GM15510 (cell line): ENCODE measurements around the gene PLB1.

Source experiments
- POLR2A ChIP-seq: IDR thresholded peaks from 3 replicates; pipeline ENCODE4 v1.6.1; 2011; ENCODE audit warnings: borderline replicate concordance; ENCODE audit not compliant: insufficient read length; ENCODE audit errors: extremely low read depth

The PLB1 gene

DNA sequence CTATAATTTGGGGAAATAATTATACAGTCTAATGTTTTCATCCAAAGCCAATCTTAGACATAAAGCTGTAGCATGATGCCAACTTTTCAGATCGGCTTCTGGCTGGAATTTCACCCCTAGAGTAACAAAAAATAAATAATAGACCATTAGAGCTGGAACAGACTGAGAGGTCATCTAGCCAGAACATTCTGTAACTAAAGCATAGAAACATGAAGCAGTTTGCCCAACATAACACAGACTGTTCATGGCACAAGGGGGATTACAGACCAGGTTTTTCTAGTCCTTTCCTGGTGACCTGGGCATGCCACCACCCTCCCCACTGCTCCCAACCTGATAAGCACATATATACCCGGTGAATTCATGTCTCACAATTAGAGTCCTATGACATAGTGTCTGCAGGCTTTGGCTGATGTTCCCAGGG, 139.3 kb downstream of the PLB1 start:
- TF ChIP-seq POLR2A = no peak

DNA sequence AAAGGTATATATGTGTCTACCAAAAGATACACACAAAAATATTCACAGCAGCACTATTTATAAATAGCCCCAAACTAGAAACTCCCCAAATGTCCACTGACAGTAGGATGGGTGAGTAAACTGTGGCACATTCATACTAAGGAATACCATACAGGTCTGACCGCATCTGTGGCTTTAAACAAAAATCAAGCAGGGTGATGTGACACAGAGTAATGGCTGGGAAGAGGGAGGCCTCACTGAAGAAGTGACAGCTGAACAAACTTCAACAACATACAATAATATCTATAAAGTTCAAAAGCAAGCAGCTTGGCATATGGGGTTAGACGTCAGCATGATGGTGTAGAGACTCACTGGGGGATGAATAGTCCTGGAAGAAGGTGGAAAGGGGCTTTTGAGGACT, 140.6 kb downstream of the PLB1 start:
- no peak for TF ChIP-seq POLR2A

DNA sequence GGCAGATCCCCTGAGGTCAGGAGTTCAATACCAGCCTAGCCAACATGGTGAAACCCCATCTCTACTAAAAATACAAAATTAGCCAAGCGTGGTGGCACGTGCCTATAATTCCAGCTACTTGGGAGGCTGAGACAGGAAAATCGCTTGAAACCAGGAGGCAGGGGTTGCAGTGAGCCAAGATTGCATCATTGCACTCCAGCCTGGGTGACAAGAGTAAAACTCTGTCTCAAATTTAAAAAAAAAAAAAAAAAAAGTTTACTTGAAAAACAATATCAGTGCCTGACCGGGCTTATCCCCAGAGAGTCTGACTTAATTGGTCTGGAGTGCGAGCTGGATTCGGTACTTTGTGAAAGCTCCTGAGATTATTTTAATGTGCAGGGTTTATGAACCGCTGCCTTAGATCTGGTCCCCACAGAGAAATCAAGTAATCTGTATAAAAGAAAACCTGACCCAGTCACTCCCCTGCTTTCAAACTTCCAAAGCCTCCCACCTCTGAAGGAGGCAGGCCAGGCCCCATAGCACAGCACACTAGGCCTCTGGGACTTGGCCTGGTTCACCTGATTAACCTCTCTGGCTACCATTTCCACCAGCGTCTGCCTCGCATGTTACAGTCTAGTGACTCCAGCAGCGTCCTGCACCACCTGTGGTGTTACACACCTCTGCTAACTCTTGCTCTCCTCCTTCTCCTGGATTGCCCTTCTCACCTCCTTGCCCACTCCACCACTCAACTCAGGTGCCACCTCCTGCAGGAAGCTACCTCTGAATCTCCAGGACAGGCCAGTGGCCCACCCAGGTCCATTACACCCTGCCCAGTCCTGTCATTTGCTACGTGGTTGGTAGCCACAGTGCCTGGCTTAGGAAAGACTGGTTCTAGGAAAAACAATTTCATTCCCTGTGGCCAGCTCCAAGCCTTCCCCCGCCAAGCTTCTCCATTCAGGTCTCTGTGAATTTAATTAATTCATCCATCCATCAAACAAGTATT, 141.5 kb downstream of the PLB1 start:
- no peak for TF ChIP-seq POLR2A

DNA sequence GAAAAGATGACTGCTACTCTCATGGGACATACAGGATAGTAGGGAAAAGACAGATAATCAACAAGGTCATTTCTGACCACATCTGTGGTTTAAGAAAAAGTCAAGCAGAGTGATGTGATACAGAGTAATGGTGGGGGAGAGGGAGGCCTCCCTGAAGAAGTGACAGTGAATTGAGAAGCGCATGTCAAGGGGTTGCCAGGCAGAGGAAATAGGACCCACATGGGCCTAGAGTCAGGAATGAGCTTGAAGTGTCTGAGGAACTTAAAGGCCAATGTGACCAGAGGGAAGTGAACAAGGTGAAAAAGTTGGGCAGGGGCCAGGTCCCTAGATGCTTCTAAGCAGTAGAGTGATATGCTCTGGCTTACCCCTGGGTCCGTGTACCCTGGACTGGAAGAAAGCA, 142.2 kb downstream of the PLB1 start:
- TF ChIP-seq POLR2A = no peak

DNA sequence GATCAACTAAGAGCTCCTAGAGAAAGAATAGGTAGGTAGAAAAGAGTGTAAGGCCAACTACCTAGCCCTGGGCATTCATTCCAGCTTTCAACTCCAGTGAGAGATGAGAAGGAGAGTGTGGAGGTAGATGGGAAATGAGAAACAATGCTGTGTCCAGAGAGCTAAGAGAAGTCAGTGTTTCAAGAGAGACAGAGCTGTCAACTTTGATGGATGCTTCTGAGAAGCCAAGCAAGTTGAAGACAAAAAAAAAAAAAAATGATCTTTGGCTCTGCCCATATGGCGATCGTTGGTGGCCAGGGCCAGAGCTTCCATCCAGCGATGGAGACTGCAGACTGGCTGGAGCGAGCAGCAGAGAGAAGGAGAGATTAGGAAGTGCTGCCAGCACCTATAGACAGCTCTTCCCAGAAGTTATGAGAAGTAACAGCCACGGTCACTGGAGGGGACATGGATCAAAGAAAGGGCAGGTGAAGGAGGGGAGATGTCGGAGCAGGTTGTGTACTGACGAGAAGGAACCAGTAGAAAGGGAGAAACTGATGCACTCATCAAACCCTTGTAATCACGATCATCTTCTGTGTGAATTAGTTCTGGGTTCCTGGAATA, 143.3 kb downstream of the PLB1 start:
- no peak for TF ChIP-seq POLR2A

DNA sequence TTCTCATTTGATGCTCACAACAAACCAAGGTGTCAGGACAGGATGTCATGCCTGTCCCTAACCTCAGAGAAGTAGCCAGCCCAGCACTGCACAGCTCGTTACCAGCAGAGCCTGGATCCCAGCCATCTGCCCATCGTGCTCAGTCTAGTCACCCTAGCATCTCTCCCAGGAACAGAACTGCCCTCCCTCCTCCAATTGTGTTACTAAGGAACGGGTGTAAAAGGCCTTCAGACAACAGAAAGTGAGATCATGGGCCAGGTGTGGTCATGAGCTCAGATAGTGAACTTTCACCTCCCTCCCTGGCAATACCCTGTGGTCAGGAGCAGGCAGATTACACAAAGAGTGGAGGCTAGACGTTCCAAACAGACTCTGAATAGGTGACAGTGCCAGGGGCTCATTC, 144.0 kb downstream of the PLB1 start:
- no peak for TF ChIP-seq POLR2A

DNA sequence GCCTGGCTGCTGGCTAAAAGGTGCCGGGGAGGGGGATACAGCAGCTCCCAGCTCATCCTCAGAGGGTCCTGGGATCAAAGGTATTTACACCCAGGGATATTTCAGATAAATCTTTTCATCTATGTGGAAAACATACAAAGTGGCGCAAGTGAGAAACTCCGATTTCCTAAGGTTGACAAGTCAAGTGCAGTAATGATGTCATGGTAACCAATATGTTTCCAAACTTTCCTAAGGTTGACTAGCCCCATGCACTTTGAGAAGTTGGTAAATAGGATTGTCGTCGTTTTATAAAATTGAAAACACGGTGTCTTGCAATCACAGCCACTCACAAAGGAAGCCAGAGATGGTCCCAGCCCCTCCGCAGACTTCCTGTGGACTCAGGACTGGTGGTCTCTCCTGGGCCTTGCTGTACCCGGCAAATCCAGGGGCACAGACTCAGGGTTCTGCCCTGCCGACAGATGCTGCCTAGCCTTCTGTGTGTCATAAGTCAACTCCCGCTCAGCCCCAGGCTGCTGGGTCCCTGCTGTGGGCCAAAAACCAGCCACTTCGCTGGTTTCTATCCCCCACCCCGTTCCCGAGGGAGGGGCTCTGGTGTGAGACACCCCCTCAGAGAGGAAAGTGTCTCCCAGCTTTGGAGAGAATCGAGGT, 144.5 kb downstream of the PLB1 start:
- TF ChIP-seq POLR2A = no peak

DNA sequence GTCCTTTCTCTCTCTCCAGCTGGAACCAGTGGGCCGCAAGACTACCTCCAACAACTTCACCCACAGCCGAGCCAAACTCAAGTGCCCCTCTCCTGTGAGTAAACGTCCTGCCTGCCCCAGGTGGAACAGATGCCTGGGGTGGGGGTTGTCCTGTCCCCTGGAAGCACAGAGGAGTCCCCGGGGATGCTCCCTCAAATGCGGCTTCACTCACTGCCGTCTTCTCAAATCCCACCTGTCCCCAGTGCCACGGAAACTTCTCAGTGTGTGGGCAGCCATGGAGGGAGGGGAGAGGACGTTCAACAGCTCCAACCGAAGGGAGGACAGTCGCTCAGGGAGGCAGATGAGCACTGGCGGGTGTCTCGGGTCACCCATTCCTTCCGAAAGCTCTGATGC, 145.0 kb downstream of the PLB1 start:
- no peak for TF ChIP-seq POLR2A

DNA sequence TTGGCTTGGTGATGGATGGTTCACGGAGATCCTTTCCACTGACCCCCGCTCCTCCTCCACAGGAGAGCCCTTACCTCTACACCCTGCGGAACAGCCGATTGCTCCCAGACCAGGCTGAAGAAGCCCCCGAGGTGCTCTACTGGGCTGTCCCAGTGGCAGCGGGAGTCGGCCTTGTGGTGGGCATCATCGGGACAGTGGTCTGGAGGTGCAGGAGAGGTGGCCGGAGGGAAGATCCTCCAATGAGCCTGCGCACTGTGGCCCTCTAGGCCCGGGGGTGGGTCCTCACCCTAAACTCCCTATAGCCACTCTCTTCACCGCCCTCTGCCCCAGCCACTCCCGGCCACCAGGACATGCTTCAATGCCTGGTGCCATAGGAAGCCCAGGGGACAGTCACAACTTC, 146.9 kb downstream of the PLB1 start:
- no peak for TF ChIP-seq POLR2A

DNA sequence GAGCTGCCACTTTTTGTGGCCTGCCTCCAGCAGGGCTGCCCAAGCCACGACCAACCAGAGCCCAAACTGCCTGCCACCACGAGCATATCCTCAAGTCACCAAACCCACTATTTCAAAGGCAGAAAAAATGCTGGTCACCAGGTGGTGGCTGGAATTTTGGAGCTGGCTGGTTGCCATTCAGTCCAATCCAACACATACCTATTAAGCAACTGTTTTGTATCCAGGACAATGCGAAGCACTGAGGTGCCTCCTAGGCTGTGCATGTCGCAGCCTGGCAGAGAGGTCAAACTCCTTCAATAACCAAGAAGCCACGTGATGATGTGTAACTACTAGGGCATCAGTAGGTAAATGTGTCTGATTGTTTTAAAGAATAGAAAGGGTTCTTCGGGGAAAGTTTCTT, 147.5 kb downstream of the PLB1 start:
- TF ChIP-seq POLR2A = no peak

DNA sequence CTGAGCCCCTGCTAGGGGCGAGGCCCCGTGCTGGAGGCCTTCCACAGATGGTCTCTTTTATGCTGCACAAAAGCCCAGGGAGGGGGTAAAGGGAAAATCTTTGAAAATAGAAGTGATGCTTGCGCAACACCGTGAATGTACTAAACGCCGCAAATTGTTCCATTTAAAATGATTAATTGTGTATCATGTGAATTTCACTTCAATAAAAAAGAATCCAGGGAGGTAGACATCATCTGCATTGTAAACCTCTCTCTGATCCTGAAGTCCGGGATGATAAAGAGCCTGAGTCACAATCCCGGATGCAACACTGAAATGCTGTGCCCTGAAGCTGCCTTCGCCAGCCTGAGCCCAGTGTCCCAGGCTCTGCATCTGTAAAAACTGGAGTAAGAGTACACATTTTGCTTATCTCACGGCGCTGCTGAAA, 148.1 kb downstream of the PLB1 start:
- no peak for TF ChIP-seq POLR2A

DNA sequence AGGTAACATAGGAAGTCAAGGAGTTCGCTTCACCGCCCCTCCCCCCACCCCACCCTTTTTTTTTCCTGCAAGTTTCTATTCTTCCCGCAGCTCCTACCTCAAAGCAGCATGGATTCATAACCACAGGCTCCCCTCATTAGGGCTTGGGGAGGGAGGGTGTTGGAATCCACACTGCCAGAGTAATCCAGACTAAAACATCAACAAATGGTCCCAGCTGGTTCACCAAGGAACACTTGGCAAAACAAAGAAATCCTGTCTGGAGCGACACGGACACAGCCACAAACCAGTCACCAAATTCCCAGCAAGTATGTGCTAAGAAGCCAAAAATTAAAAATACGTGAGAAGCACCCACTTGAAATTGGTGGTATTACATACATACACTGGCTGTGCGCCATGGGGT, 148.9 kb downstream of the PLB1 start:
- TF ChIP-seq POLR2A = no peak

DNA sequence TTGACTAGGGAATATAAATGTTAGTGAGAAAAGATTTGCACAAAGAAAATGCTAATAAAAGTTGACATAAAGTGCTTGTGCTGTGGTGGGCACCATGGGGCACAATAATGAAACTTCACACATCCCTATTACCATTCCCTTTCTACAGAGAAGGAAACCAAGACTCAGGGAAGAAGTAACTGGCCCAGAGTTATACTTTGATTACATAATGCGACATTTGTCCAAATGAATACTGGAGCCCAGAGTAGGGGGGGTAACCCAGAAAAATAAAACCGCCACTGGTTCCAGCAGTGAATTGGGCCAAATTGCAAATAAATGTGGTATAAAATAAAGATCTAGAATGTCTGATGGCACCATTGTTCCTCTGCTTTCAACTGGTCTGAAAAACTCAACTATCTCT, 149.7 kb downstream of the PLB1 start:
- TF ChIP-seq POLR2A = no peak

DNA sequence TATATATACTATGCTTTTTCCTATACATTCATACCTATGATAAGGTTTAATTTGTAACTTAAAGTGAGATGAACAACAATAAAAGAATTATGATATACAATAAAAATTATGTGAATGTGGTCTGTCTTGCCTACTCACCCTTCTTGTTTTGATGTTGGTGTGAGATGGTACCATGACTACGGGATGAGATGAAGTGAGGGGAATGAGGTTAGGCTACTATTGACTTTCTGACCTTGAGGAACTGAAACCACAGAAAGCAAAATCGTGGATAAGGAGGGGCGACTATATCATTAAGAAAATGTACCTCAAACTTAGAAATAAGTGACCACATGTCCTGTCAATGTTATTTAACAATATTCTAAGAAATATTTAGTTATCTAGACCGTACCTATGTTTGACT, 151.8 kb downstream of the PLB1 start:
- TF ChIP-seq POLR2A = no peak

DNA sequence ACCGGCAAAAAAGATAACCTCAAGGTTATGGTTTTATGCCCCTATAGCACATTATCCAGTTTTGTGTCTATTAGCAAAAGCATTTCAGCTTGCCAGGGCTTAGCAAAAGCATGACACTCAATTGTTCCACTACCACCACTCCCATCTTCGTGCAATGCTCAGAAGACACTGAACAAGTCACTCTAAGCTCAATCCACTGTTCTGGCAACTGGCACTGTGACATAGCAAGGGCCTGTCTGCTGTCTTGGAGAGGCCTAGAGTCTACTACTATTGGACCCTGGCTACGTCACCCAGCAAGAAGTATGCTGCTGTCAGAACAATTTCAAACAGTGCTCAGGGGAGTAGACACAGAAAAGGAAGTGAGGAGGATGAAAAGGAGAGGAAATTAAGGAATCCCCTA, 152.3 kb downstream of the PLB1 start:
- TF ChIP-seq POLR2A = no peak
